GM12864 (cell line): Measurements from ENCODE around the gene TGFB1I1.
"Not testable (repeated sequence)": the region's sequence is repeated elsewhere in the genome, so short reads cannot be mapped to it uniquely, and the experiment has no call there.

Source experiments
- DNase-seq: peaks from one replicate; pipeline ENCODE4 v3.0.0-alpha.2; 2011; ENCODE audit warnings: low read depth
- H3K4me3 ChIP-seq: 2 replicates; pipeline ENCODE4 v1.5.1; 2011; ENCODE audit warnings: mild to moderate bottlenecking, low read depth, low read length, control low read depth
- CTCF ChIP-seq: IDR thresholded peaks from 2 replicates; pipeline ENCODE4 v1.5.1; 2011; ENCODE audit warnings: low read depth, mild to moderate bottlenecking, moderate library complexity, low read length, control low read depth, inconsistent platforms; ENCODE audit errors: missing control alignments

TGFB1I1 gene

GRCh38 chr16:31477220-31478216, 5.6 kb downstream of the TGFB1I1 start:
- DNase-seq = no peak
- peak overlapping the region; percentile 66 for H3K4me3 ChIP-seq
- no peak for TF ChIP-seq CTCF

GRCh38 chr16:31478956-31479355, 7.0 kb downstream of the TGFB1I1 start:
- no peak for DNase-seq
- no peak overlapping the region for H3K4me3 ChIP-seq
- TF ChIP-seq CTCF = no peak

- no peak for DNase-seq
- TF ChIP-seq CTCF = no peak
- no peak overlapping the region for H3K4me3 ChIP-seq
Measured at GRCh38 chr16:31479751-31480150, 7.8 kb downstream of the TGFB1I1 start.

GRCh38 chr16:31480851-31481536, 9.0 kb downstream of the TGFB1I1 start:
- no peak overlapping the region for H3K4me3 ChIP-seq
- DNase-seq = no peak
- no peak for TF ChIP-seq CTCF

- H3K4me3 ChIP-seq = no peak within 1 kb of the TSS
- no peak for TF ChIP-seq CTCF
- no peak for DNase-seq
Measured at GRCh38 chr16:31483081-31483480, 11.1 kb downstream of the TGFB1I1 start, which contains the start of gene SLC5A2. Gene SLC5A2 (plus strand): TSS chr16:31483123. CDS start chr16:31483137, 14 bp downstream.

- H3K4me3 ChIP-seq, DNase-seq: not testable (repeated sequence)
Measured at GRCh38 chr16:31484048-31484447, 12.1 kb downstream of the TGFB1I1 start.

- DNase-seq = no peak
- no peak for TF ChIP-seq CTCF
- H3K4me3 ChIP-seq = no peak overlapping the region
Measured at GRCh38 chr16:31484491-31485171, 12.7 kb downstream of the TGFB1I1 start.
